Neural cell (in vitro differentiated cells): ENCODE measurements around the gene PTPRA. TPM values are rescaled to one million over a fixed set of nuclear protein-coding genes. Genes with fewer than 3 reads are reported as not detected.

Experiments
- H2AFZ ChIP-seq: fragments of 200-600, 300-800 bp; sonication (generic), shearing (Covaris generic); 2 replicates; pipeline ENCODE4 v1.6.0; 2014; ENCODE audit warnings: low read depth, mild to moderate bottlenecking, antibody characterized with exemption, low read length, moderate library complexity
- H3F3A ChIP-seq: fragments of 200-600 bp; shearing (Covaris generic); 2 replicates; pipeline ENCODE4 v1.6.1; 2016; ENCODE audit warnings: mild to moderate bottlenecking, moderate library complexity, mixed read lengths, antibody characterized with exemption, low read length; ENCODE audit not compliant: insufficient read depth, poor library complexity, severe bottlenecking
- H3K27ac ChIP-seq: fragments of 200-600, 300-800 bp; sonication (generic), shearing (Covaris generic); 2 replicates; pipeline ENCODE4 v1.5.1; 2014; ENCODE audit warnings: mild to moderate bottlenecking, low read length, moderate library complexity
- H3K27me3 ChIP-seq: fragments of 300-800, 200-600 bp; sonication (generic), shearing (Covaris generic); 2 replicates; pipeline ENCODE4 v1.6.0; 2014; ENCODE audit warnings: mild to moderate bottlenecking, low read depth, low read length, moderate library complexity; ENCODE audit not compliant: insufficient read depth
- H3K36me3 ChIP-seq: fragments of 300-800, 200-600 bp; sonication (generic), shearing (Covaris generic); 2 replicates; pipeline ENCODE4 v1.5.1; 2014; ENCODE audit warnings: mild to moderate bottlenecking, antibody characterized with exemption, low read length, moderate library complexity; ENCODE audit not compliant: insufficient read depth
- H3K4me2 ChIP-seq: fragments of 300-800, 200-600 bp; sonication (generic), shearing (Covaris generic); 2 replicates; pipeline ENCODE4 v1.6.0; 2014; ENCODE audit warnings: mild to moderate bottlenecking, low read length
- H3K4me3 ChIP-seq: fragments of 300-800, 200-600 bp; sonication (generic), shearing (Covaris generic); 2 replicates; pipeline ENCODE4 v1.5.1; 2014; ENCODE audit warnings: mild to moderate bottlenecking, low read length, moderate library complexity
- H3K79me2 ChIP-seq: fragments of 200-600 bp; shearing (Covaris generic); replicated peaks from 2 replicates; pipeline ENCODE4 v1.6.0; 2014; ENCODE audit warnings: mild to moderate bottlenecking, low read length, moderate library complexity; ENCODE audit not compliant: insufficient read depth
- H3K9ac ChIP-seq: fragments of 300-800, 200-600 bp; sonication (generic), shearing (Covaris generic); 2 replicates; pipeline ENCODE4 v1.6.1; 2016; ENCODE audit warnings: mild to moderate bottlenecking, low read length, mixed read lengths
- H3K9me2 ChIP-seq: fragments of 200-600 bp; shearing (Covaris generic); 2 replicates; pipeline ENCODE4 v1.6.1; 2016; ENCODE audit warnings: mild to moderate bottlenecking, low read length, mixed read lengths; ENCODE audit not compliant: insufficient read depth
- H3K9me3 ChIP-seq: fragments of 200-600, 300-800 bp; sonication (generic), shearing (Covaris generic); 2 replicates; pipeline ENCODE4 v1.6.1; 2016; ENCODE audit warnings: mild to moderate bottlenecking, mixed run types, low read length, moderate library complexity, mixed read lengths
- H4K20me1 ChIP-seq: fragments of 200-600 bp; shearing (Covaris generic); 2 replicates; pipeline ENCODE4 v1.6.1; 2016; ENCODE audit warnings: mild to moderate bottlenecking, mixed run types; ENCODE audit not compliant: insufficient read depth
- CTCF ChIP-seq: fragments of 450-650 bp; IDR thresholded peaks from 2 replicates; pipeline ENCODE4 v1.5.1; 2014; ENCODE audit warnings: antibody characterized with exemption, mild to moderate bottlenecking, moderate library complexity; ENCODE audit not compliant: poor library complexity, severe bottlenecking
- MXI1 ChIP-seq: fragments of 450-650 bp; conservative IDR thresholded peaks from 2 replicates; pipeline ENCODE4 v1.6.1; 2014; ENCODE audit warnings: antibody characterized with exemption, mild to moderate bottlenecking; ENCODE audit not compliant: poor library complexity, severe bottlenecking
- RAD21 ChIP-seq: fragments of 450-650 bp; conservative IDR thresholded peaks from 2 replicates; pipeline ENCODE4 v1.6.1; 2014; ENCODE audit warnings: antibody characterized with exemption, mild to moderate bottlenecking, moderate library complexity
- SMC3 ChIP-seq: fragments of 450-650 bp; conservative IDR thresholded peaks from 2 replicates; pipeline ENCODE4 v1.6.1; 2014; ENCODE audit warnings: antibody characterized with exemption, mild to moderate bottlenecking, moderate library complexity; ENCODE audit not compliant: poor library complexity
- TAF1 ChIP-seq: IDR thresholded peaks from 2 replicates; pipeline ENCODE4 v1.6.1; 2012; ENCODE audit warnings: low read depth
- polyA plus RNA-seq: library from polyadenylated mRNA; depleted of rRNA; stranded (reverse); fragments of >200 nt; gene quantifications from 2 replicates; pipeline ENCODE4 v1.2.3, GENCODE V29; 2014
- TF ChIP-seq, protein P1 (sequence below): IDR thresholded peaks from 2 replicates; pipeline ENCODE4 v1.6.1; 2012; ENCODE audit warnings: borderline replicate concordance

PTPRA gene
- polyA plus RNA-seq, 1 donor from 2014 or later, result 68.2 TPM

GRCh38 chr20:2998728-2999127 is 125.4 kb downstream of the PTPRA start:
- Histone ChIP-seq H3K9me3 (no peaks in the 10 kb centered on the region), H3K9me2 (no peaks in the 10 kb centered on the region), H4K20me1 (no peaks in the 10 kb centered on the region), H3K27ac (no peak overlapping the region), H3K4me3 (no peak overlapping the region), H3K27me3 (no peaks in the 10 kb centered on the region), H2AFZ (no peak overlapping the region), H3K4me2 (no peak overlapping the region), H3K79me2 (no peaks in the 10 kb centered on the region), H3K9ac (no peak overlapping the region), H3F3A (no peaks in the 10 kb centered on the region), H3K36me3 (no peaks in the 10 kb centered on the region)
- TF ChIP-seq TAF1, result no peak
- TF ChIP-seq CTCF, result no peak
- no peak for TF ChIP-seq SMC3
- no peak for TF ChIP-seq MXI1

DNA sequence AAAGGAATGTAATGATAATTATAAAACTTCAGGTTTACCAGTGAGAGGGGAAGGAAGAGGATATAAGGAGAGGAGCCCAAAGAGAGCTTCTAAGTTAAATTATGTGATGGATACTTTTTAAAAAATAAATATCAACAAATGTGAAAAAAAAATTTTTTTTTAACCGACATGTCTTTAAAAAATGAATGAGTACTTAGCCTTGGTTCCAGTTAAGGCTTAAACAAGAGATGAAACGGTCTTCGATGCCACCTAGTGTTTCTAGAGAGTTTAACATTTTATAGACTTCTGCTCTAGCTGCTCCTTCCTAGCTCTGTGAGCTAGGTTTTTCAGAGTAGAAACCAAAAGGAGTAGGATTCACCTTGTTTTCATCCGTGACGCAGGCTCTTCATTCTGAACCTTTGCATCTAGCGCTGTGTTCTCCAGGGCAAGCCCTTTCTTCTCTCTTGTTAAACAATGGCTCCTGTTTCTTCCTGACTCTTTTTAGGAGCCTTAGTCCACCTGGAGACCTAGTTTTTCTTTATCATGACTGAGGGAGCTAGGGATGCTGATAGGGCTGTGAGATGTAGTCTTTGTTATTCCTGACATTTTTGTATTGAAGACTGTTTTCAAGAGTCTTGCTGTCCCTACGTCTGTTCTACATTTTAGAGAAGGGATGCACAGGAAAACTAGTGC is 127.7 kb downstream of the PTPRA start:
- Histone ChIP-seq H3K9me3 (no peaks in the 10 kb centered on the region), H3K9me2 (no peaks in the 10 kb centered on the region), H3K4me3 (no peak overlapping the region), H2AFZ (no peak overlapping the region), H3F3A (no peaks in the 10 kb centered on the region), H3K36me3 (no peaks in the 10 kb centered on the region), H3K9ac (no peak overlapping the region), H3K27ac (no peak overlapping the region), H3K4me2 (no peak overlapping the region), H3K27me3 (no peaks in the 10 kb centered on the region), H4K20me1 (no peaks in the 10 kb centered on the region), H3K79me2 (no peaks in the 10 kb centered on the region)
- TF ChIP-seq SMC3 (peak; percentile 75), RAD21 (peak; percentile 81), CTCF (peak; percentile 72)
- TF ChIP-seq, protein P1, sequence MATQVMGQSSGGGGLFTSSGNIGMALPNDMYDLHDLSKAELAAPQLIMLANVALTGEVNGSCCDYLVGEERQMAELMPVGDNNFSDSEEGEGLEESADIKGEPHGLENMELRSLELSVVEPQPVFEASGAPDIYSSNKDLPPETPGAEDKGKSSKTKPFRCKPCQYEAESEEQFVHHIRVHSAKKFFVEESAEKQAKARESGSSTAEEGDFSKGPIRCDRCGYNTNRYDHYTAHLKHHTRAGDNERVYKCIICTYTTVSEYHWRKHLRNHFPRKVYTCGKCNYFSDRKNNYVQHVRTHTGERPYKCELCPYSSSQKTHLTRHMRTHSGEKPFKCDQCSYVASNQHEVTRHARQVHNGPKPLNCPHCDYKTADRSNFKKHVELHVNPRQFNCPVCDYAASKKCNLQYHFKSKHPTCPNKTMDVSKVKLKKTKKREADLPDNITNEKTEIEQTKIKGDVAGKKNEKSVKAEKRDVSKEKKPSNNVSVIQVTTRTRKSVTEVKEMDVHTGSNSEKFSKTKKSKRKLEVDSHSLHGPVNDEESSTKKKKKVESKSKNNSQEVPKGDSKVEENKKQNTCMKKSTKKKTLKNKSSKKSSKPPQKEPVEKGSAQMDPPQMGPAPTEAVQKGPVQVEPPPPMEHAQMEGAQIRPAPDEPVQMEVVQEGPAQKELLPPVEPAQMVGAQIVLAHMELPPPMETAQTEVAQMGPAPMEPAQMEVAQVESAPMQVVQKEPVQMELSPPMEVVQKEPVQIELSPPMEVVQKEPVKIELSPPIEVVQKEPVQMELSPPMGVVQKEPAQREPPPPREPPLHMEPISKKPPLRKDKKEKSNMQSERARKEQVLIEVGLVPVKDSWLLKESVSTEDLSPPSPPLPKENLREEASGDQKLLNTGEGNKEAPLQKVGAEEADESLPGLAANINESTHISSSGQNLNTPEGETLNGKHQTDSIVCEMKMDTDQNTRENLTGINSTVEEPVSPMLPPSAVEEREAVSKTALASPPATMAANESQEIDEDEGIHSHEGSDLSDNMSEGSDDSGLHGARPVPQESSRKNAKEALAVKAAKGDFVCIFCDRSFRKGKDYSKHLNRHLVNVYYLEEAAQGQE, result no peak
